Measurements from ENCODE around the gene ERCC1. TPM values are rescaled to one million over a fixed set of nuclear protein-coding genes. Genes with fewer than 3 reads are reported as not detected.

The ERCC1 gene
- total RNA-seq, 2 donors from 2014 or later, result 99.8 to 224 TPM

DNA sequence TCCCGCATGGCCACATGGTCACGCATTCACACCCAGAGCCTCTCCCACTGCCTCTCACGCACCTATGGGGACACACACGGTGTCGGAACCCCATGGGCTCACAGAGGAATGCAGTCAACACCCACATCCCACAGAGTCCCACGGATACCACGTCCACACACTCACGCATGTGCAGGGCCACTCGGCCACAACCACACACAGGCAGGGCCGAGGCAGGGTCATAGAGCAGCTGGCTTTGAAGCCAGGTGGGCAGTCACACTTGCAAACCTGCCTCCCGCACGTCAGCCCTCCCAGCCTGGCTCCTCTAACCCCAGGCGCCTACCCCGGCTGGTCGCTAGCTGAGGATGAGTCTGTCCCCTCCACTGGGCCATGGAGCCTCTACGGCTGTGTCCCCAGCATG is 61.4 kb downstream of the ERCC1 start:
- Histone ChIP-seq H3K36me3 (peaks cover 8% of the 10 kb centered on the region), H3K4me1 (ENCODE audit: control insufficient read depth in 1 of 2, low read depth in 2 of 2) (no peaks in the 10 kb centered on the region), H3K27ac (no peak overlapping the region), H3K9me3 (no peaks in the 10 kb centered on the region), H3K27me3 (replicated peaks; ENCODE audit: insufficient read depth) (no peaks in the 10 kb centered on the region), H3K4me3 (no peak overlapping the region)
- no peak for ATAC-seq (ENCODE audit: insufficient number of reproducible peaks, low FRiP score, low read depth)
- TF ChIP-seq, protein P1, sequence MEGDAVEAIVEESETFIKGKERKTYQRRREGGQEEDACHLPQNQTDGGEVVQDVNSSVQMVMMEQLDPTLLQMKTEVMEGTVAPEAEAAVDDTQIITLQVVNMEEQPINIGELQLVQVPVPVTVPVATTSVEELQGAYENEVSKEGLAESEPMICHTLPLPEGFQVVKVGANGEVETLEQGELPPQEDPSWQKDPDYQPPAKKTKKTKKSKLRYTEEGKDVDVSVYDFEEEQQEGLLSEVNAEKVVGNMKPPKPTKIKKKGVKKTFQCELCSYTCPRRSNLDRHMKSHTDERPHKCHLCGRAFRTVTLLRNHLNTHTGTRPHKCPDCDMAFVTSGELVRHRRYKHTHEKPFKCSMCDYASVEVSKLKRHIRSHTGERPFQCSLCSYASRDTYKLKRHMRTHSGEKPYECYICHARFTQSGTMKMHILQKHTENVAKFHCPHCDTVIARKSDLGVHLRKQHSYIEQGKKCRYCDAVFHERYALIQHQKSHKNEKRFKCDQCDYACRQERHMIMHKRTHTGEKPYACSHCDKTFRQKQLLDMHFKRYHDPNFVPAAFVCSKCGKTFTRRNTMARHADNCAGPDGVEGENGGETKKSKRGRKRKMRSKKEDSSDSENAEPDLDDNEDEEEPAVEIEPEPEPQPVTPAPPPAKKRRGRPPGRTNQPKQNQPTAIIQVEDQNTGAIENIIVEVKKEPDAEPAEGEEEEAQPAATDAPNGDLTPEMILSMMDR (IDR thresholded peaks at IDR 0.05), result no peak
- DNase-seq (ENCODE audit: low spot score), result no peak

DNA sequence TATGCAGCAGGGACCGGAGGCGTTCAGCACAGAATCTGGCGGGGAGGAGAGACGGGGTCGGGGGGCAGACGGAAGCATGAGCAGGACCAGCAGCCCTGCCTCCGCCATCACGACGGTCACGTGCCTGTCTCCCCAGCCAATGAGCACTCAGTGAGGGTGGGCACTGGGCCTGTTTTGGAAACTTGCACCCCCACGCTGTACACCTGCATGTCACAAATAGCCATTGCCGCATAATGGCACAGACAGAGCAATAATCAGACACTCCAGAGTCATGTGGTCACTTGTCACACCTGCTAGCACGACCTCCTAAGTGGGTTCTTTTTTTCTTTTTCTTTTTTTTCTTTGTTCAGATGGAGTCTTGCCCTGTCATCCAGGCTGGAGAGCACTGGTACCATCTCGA is 62.1 kb downstream of the ERCC1 start:
- peaks cover 10% of the 10 kb centered on the region for H3K36me3 ChIP-seq
- ATAC-seq (ENCODE audit: insufficient number of reproducible peaks, low FRiP score, low read depth) (no peak), DNase-seq (ENCODE audit: low spot score) (no peak)
- H3K27ac ChIP-seq, result no peak overlapping the region
- H3K4me1 ChIP-seq (ENCODE audit: control insufficient read depth in 1 of 2, low read depth in 2 of 2), result no peaks in the 10 kb centered on the region
- no peaks in the 10 kb centered on the region for H3K9me3 ChIP-seq
- H3K4me3 ChIP-seq, result no peak overlapping the region
- no peaks in the 10 kb centered on the region for H3K27me3 ChIP-seq (replicated peaks; ENCODE audit: insufficient read depth)
- TF ChIP-seq, protein P1 (IDR thresholded peaks at IDR 0.05), result no peak

DNA sequence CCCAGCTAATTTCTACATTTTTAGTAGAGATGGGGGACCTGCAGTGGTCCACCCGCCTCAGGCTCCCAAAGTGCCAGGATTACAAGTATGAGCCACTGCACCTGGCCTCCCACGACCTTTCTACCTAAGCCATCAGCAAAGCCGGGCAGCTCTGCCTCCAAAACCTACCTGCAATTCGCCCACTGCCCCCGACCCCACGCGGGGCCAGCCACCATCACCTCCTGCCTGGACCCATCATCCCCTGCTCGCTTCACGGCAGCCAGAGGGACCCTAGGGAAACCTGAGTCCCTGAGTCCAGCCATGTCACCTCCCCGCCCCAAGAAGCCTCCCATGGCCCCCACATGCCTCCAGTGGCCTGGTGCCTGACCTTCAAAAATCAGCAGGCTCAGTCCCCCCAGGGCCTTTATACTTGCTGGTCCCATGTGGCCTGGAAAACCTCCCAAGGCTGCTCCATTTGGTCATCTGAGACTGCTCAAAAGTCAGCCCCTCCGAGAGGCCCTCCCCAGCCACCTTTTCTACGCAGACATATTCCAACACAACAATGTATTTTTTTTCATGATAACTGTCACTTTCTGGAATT is 65.4 kb downstream of the ERCC1 start:
- H3K27ac ChIP-seq, result no peak overlapping the region
- peaks cover 11% of the 10 kb centered on the region for H3K36me3 ChIP-seq
- H3K9me3 ChIP-seq, result no peaks in the 10 kb centered on the region
- H3K27me3 ChIP-seq (replicated peaks; ENCODE audit: insufficient read depth), result no peaks in the 10 kb centered on the region
- ATAC-seq (ENCODE audit: insufficient number of reproducible peaks, low FRiP score, low read depth) (no peak), DNase-seq (ENCODE audit: low spot score) (no peak)
- TF ChIP-seq, protein P1 (IDR thresholded peaks at IDR 0.05), result no peak
- no peak overlapping the region for H3K4me3 ChIP-seq
- H3K4me1 ChIP-seq (ENCODE audit: control insufficient read depth in 1 of 2, low read depth in 2 of 2), result no peaks in the 10 kb centered on the region

DNA sequence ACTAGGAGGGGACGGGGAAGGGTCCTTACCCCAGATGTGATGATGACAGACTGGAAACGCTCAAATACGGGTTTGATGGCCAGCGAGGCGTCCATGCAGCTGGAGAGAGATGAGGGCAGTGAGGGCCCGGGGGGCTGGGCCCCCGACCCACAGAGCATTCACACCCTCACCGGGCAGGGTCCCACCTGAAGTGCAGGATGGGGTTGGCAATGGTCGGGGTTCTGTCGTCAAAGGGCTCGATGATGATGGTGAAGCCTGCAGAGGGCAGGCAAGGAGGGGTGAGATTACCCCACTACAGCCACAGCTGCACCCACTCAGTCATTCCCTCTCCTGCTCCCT is 66.3 kb downstream of the ERCC1 start:
- H3K9me3 ChIP-seq, result no peaks in the 10 kb centered on the region
- TF ChIP-seq, protein P1 (IDR thresholded peaks at IDR 0.05), result no peak
- no peak overlapping the region for H3K4me3 ChIP-seq
- H3K27ac ChIP-seq, result no peak overlapping the region
- DNase-seq (ENCODE audit: low spot score), result no peak
- peaks cover 14% of the 10 kb centered on the region for H3K36me3 ChIP-seq
- no peak for ATAC-seq (ENCODE audit: insufficient number of reproducible peaks, low FRiP score, low read depth)
- H3K27me3 ChIP-seq (replicated peaks; ENCODE audit: insufficient read depth), result no peaks in the 10 kb centered on the region
- no peaks in the 10 kb centered on the region for H3K4me1 ChIP-seq (ENCODE audit: control insufficient read depth in 1 of 2, low read depth in 2 of 2)

Other genes starting within 250 kb of the ERCC1 start
- gene TRAPPC6A, start 245.7 kb downstream of the ERCC1 start, total RNA-seq, result 1 to 10 TPM; 6.6 to 8.3 TPM
- 10 to 100 TPM; 20.7 to 21.4 TPM for gene BLOC1S3, start 245.1 kb downstream of the ERCC1 start, total RNA-seq
- gene EXOC3L2, start 178.5 kb downstream of the ERCC1 start, total RNA-seq, result 1 to 10 TPM; 2.2 to 2.4 TPM
- gene MARK4, start 172.6 kb downstream of the ERCC1 start, total RNA-seq, result 10 to 100 TPM; 24.1 to 36.2 TPM
- 1 to 10 TPM in 1 of 2 donors, under 1 TPM in 1; 0.85 to 3.0 TPM for gene CKM, start 101.0 kb downstream of the ERCC1 start, total RNA-seq
- not detected for gene KLC3, start 83.2 kb downstream of the ERCC1 start, total RNA-seq
- gene ERCC2, start 53.3 kb downstream of the ERCC1 start, total RNA-seq, result 10 to 100 TPM; 11.6 to 18.3 TPM
- 100 to 1,000 TPM in 1 of 2 donors, 10 to 100 TPM in 1; 51.2 to 112 TPM for gene PPP1R13L, start 18.8 kb downstream of the ERCC1 start, total RNA-seq
- gene POLR1G, start 17.3 kb downstream of the ERCC1 start, total RNA-seq, result 1 to 10 TPM; 2.2 to 9.9 TPM
- 100 to 1,000 TPM; 126 to 587 TPM for gene FOSB, start 44.1 kb upstream of the ERCC1 start, total RNA-seq
- gene RTN2, start 73.1 kb upstream of the ERCC1 start, total RNA-seq, result 10 to 100 TPM; 16.0 to 22.6 TPM
- gene PPM1N, start 74.5 kb upstream of the ERCC1 start, total RNA-seq, result 1 to 10 TPM; 3.5 to 6.6 TPM
- 100 to 1,000 TPM; 208 to 287 TPM for gene VASP, start 83.6 kb upstream of the ERCC1 start, total RNA-seq
- 10 to 100 TPM in 1 of 2 donors, 1 to 10 TPM in 1; 8.4 to 13.1 TPM for gene OPA3, start 160.9 kb upstream of the ERCC1 start, total RNA-seq
- 1 to 10 TPM; 5.1 to 6.6 TPM for gene GPR4, start 178.3 kb upstream of the ERCC1 start, total RNA-seq
- 10 to 100 TPM; 21.7 to 34.8 TPM for gene EML2, start 215.5 kb upstream of the ERCC1 start, total RNA-seq
- gene GIPR, start 244.3 kb upstream of the ERCC1 start, total RNA-seq, result under 1 TPM in 1 of 2 donors, not detected in 1; 0.14 TPM

Data from thoracic aorta (tissue), 2 donors.